ACHN (cell line): ENCODE data around the gene HDLBP.

Experiments used
- DNase-seq: peaks from one replicate; pipeline ENCODE4 v3.0.0-alpha.2; 2015
- in situ Hi-C: cut with HindIII; loops from 2 replicates; pipeline ENCODE4 v1.10.0; 2017; ENCODE audit warnings: low sequenced_read_pairs, low pct_ligation_motif_present, low pct_unique_long_range_greater_than_20kb

Gene HDLBP

GRCh38 chr2:241226723-241227572 is 88.5 kb downstream of the HDLBP start:
- no peak for DNase-seq

DNA sequence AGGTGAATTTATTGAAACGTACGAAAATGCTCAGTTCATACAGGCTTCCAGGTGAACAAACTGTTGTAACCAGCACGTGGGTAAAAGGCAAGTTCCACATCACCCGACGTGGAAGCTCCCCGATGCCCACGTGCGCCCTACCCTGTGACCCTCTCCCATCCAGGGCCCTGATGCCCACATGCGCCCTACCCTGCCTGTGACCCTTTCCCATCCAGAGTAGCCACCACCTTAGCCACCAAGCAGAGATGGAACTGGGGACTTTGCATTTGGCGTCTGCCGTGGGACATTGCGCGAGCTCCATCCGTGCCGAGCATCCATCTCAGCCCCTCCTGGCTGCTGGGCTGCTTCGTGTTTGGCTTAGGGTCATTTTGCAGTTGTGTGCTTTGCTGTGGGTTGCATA is 89.5 kb downstream of the HDLBP start:
- in situ Hi-C loops: no loop called here
- no peak for DNase-seq

More at GRCh38 chr2:241226723-241227572, 88.5 kb downstream of the HDLBP start:
- in situ Hi-C loops: no loop called here

GRCh38 chr2:241225545-241225944 is 89.9 kb downstream of the HDLBP start:
- no peak for DNase-seq
- in situ Hi-C loops: no loop called here

GRCh38 chr2:241224851-241225438 is 90.5 kb downstream of the HDLBP start:
- in situ Hi-C loops: no loop called here
- DNase-seq: no peak

- in situ Hi-C loops: no loop called here
- no peak for DNase-seq
Observed at GRCh38 chr2:241224018-241224850, 91.2 kb downstream of the HDLBP start.

- in situ Hi-C loops: no loop called here
- no peak for DNase-seq
Observed at GRCh38 chr2:241223211-241224017, 92.1 kb downstream of the HDLBP start.

- no peak for DNase-seq
- in situ Hi-C loops: no loop called here
Observed at GRCh38 chr2:241219856-241220356, 95.6 kb downstream of the HDLBP start.

GRCh38 chr2:241219030-241219382 is 96.5 kb downstream of the HDLBP start:
- DNase-seq: no peak
- in situ Hi-C loops: no loop called here

DNA sequence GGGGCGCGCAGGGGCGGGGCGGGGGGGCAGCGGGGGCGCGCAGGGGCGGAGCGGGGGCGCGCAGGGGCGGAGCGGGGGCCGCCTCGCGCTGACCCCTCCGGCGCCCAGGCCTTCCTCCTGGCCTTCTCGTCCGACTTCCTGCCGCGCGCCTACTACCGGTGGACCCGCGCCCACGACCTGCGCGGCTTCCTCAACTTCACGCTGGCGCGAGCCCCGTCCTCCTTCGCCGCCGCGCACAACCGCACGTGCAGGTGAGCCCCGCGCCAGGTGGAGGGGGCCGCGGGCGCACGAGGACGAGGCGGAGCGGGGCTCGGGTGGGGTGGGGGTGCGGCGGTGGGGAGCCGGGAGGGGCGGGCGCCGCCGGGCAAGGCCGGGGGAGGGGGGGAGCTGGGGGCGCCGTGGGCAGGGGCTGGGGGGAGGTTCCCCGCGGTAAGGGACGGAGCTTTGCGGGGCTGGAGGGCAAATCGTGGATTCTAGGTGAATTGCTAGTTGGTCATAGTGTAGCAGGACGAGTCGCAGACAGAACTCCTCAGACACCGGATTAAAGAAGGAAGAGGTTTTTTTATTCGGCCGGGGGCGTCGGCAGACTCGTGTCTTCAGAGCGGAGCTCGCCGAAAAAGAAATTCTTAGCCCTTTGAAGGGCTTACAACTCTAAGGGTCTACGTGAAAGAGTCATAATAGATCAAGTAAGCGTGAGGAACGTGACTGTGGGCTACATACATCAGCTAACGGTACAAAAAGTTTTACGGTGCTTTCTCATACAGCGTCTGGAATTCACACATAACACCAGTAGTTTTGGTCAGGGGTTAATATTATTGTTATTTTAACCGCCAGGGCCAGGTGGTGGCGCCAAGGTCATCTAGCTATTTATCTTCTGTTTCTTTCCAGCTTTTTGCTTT is 97.1 kb downstream of the HDLBP start:
- peak; percentile 74 for DNase-seq
- in situ Hi-C loops: no loop called here

DNA sequence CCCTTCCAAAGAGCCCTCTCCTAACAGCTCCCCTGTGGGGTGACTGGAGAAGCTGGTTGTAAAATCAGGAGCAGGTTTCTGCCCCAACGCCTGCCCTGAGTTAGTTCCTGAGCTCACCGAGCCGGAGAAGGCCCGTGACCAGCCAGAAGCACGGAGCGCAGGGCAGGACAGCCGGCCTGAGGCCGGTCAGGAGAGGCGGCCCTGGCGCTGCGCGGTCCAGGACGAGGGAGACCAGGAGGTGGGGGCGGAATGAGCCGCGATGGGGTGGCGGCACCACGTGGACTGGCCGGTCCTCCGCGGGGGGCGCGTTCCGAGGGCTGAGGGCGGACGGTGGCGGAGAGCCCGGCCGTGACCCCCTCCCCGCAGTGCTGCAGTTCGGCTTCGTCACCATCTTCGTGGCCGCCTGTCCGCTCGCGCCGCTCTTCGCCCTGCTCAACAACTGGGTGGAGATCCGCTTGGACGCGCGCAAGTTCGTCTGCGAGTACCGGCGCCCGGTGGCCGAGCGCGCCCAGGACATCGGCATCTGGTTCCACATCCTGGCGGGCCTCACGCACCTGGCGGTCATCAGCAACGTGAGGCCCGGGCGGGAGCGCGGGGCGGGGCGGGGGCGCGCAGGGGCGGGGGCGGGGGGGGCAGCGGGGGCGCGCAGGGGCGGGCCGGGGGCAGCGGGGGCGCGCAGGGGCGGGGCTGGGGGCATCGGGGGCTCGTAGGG is 98.0 kb downstream of the HDLBP start:
- peak; percentile 83 for DNase-seq

DNA sequence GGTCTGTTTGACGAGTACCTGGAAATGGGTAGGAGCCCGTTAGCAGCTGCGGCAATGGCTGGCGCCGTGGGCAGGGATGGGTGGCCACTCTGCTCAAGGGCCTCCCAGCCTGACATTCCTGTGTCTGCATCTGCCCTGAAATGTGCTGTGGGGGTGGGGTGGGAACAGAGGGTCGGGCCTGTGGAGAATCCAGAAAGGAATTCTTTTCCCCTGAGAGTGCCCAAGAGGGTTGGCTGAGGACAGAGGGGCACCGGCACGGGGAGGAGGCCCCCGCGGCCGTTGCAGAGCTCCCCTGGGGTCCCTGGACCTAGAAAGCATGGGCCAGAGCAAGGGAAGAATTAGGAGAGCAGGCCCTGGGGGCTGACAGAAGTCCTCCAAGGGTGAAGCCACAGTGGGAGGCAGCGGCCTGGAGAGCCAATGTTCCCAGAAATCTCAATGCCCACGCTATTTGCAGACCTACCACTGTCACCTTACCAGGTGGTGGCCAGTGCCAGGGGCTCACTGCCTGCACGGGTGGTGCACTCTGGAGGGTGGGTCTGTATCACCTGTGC is 99.2 kb downstream of the HDLBP start:
- in situ Hi-C loops: no loop called here
- no peak for DNase-seq

More for the DNA sequence above, 98.0 kb downstream of the HDLBP start:
- in situ Hi-C loops: no loop called here

DNA sequence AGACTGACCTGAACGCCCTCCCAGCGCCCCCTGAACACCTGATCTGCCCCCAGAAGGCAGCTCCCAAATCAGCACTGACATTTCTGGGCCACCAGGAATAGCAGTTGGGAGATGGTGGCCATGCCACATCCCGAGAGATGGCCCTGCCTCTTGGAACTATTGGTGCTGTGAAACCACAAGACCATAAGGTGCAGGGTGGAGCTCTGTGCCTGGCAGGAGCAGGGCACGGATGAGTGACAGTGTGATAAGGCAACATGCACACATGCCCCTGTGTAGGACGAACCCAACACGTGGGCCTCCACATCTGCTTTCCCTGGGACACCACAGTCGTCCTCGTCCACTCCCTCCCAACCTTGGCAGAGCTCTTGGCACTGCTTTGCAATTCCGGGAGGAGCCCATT is 100.1 kb downstream of the HDLBP start:
- in situ Hi-C loops: no loop called here
- no peak for DNase-seq

- in situ Hi-C loops: no loop called here
- DNase-seq: no peak
Observed at GRCh38 chr2:241214766-241215165, 100.7 kb downstream of the HDLBP start.

DNA sequence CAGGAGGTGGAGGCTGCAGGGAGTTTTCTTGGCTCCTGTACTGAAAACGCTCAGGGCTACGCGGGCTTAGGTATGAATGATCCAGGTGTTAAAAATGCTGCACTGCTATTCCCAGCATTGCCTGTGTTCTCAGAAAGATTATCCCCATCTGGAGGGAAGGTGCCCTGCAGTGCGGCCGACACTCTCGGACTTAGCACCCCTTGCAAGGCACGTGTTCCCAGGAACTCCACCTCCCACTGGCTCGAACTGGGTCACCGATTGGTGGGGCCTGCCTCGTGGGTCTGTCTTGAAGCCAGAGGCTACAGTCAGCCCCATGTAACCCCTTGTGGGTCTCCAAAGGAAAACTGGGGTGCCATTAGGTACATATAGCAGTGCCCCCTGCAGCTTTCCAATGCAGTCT is 101.3 kb downstream of the HDLBP start:
- in situ Hi-C loops: no loop called here
- DNase-seq: no peak

DNA sequence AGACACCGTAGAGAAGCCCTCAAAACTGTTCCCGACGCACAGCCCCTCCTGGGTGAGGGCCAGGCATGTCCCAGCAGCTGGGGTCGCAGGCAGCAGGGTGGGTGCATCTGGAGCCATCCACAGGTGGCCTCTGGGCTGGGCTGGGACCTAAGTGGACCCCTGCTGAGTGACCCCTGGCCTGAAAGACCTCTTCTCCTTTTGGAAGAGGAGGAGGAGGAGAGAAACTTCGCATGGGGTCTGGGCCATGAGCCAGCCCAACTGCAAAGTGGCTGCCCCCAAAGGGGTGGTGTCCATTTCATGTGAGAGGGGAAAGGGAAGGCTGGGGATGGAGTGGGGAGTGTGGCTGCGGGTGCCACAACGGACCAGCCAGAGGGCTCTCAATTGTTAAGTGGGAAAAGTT is 101.9 kb downstream of the HDLBP start:
- no peak for DNase-seq
- in situ Hi-C loops: no loop called here

DNA sequence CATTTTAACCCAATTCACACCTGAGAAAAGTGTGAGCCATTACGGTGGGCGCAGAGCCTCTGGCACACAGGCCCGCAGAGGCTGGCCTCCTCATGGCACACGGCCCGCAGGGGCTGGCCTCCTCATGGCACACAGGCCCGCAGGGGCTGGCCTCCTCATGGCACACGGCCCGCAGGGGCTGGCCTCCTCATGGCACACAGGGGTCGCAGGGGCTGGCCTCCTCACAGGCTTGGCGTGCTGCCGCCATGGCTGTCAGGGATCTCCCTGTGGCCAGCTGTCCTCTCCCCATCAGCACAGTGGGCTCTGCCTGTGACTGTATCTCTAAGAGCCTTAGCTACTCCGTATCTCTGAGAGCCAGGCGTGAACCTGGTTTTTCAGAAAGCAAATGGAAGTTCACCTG is 102.4 kb downstream of the HDLBP start:
- in situ Hi-C loops: no loop called here
- no peak for DNase-seq

GRCh38 chr2:241211276-241211675 is 104.2 kb downstream of the HDLBP start:
- in situ Hi-C loops: no loop called here
- no peak for DNase-seq
